GM21576 (cell line): ENCODE data around the gene EIF4E3.

ENCODE experiments used
- ATAC-seq: cut with Tn5 transposase; IDR thresholded peaks from one replicate; pipeline ENCODE4 v1.9.1; 2021; ENCODE audit warnings: mild to moderate bottlenecking, moderate library complexity; ENCODE audit not compliant: unreplicated experiment

Gene EIF4E3

GRCh38 chr3:71725271-71725991, at the start of gene EIF4E3:
Gene EIF4E3, minus strand, starts transcription at chr3:71725402. Its CDS starts 35 bp downstream, at chr3:71725367.
- no peak for ATAC-seq

GRCh38 chr3:71771884-71772283, 46.7 kb upstream of the EIF4E3 start:
- no peak for ATAC-seq

GRCh38 chr3:71771126-71771525, 45.9 kb upstream of the EIF4E3 start:
- ATAC-seq: no peak

- no peak for ATAC-seq
Measured at GRCh38 chr3:71763426-71763825, 38.2 kb upstream of the EIF4E3 start.

- no peak for ATAC-seq
Measured at GRCh38 chr3:71760140-71760539, 34.9 kb upstream of the EIF4E3 start.

GRCh38 chr3:71759401-71759800, 34.2 kb upstream of the EIF4E3 start:
- ATAC-seq: no peak

- no peak for ATAC-seq
Measured at GRCh38 chr3:71758091-71758490, 32.9 kb upstream of the EIF4E3 start.

GRCh38 chr3:71754610-71755253, 29.5 kb upstream of the EIF4E3 start:
- no peak for ATAC-seq

- no peak for ATAC-seq
Measured at GRCh38 chr3:71753701-71754609, 28.8 kb upstream of the EIF4E3 start, which contains the start of gene GPR27. Gene GPR27, plus strand, starts transcription at chr3:71753855. Its CDS starts 195 bp downstream, at chr3:71754050.

- ATAC-seq: no peak
Measured at GRCh38 chr3:71752831-71753700, 27.9 kb upstream of the EIF4E3 start.

- ATAC-seq: no peak
Measured at GRCh38 chr3:71751602-71752001, 26.4 kb upstream of the EIF4E3 start.

- ATAC-seq: no peak
Measured at GRCh38 chr3:71744738-71745137, 19.5 kb upstream of the EIF4E3 start.

GRCh38 chr3:71742621-71743020, 17.4 kb upstream of the EIF4E3 start:
- ATAC-seq: no peak

GRCh38 chr3:71734881-71735280, 9.7 kb upstream of the EIF4E3 start:
- no peak for ATAC-seq

GRCh38 chr3:71733319-71733718, 8.1 kb upstream of the EIF4E3 start:
- ATAC-seq: no peak

- ATAC-seq: no peak
Measured at GRCh38 chr3:71732637-71733036, 7.4 kb upstream of the EIF4E3 start.

- no peak for ATAC-seq
Measured at GRCh38 chr3:71728632-71729342, 3.6 kb upstream of the EIF4E3 start.

- ATAC-seq: no peak
Measured at GRCh38 chr3:71726146-71726545, 944 bp upstream of the EIF4E3 start.

- ATAC-seq: no peak
Measured at GRCh38 chr3:71724584-71725270, 475 bp downstream of the EIF4E3 start.
